IPS-NIHi7 (cell line): ENCODE results near the gene LRPPRC.

Source experiments
- DNase-seq: peaks from one replicate; pipeline ENCODE4 v3.0.0; 2012; ENCODE audit warnings: mixed read lengths; ENCODE audit errors: extremely low spot score

LRPPRC gene

DNA sequence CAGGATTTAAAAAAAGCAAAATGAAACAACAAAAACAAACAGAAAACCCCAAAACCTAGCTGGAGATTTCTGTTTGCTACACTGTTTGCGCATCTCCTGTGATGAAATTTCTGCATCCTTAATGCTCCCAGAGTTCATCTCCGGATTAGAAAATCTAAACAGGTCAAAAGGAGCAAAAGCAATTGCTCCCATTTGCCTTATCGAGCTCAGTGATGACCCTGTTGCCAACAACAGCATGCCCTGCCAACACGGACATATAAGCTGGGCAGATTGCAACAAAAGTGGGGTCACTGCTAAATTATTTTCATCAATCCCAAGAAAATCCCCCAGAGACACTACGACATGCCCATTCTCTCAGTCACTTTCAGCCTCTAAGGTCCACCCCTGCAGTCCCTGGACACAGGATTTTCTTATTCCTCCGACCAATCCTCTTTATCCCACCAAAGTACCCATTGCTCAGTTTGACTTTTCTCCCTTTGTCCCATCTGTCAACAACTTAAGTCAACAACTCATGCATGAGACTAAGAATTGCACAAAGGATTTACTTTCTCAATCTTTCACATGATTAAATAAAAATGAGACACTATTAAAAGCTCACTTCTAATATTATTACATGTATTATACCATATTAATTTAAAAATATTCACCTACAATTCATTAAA, 89.2 kb downstream of the LRPPRC start:
- no peak for DNase-seq

GRCh38 chr2:43905871-43906270, 89.9 kb downstream of the LRPPRC start:
- no peak for DNase-seq

DNA sequence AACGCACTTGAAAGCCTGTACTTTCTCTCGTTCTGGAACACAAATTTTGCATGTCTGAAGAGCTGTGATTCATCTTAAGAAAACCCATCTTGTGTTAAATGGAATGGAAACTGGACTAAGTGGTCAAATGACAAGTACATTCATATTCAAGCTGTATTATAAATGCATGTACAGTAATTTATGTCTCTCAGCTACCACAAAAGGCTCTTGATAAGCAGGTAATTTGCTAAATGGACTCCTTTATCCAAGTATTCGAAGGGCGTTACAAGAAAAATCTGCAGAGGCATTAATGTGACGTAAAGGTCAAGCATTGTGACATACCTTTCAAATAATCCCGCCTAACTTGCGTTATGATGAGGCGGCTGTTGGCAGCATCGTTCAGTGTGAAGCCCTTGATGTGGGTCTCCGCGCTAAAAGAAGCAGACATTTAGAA, 90.4 kb downstream of the LRPPRC start:
- DNase-seq, result no peak

DNA sequence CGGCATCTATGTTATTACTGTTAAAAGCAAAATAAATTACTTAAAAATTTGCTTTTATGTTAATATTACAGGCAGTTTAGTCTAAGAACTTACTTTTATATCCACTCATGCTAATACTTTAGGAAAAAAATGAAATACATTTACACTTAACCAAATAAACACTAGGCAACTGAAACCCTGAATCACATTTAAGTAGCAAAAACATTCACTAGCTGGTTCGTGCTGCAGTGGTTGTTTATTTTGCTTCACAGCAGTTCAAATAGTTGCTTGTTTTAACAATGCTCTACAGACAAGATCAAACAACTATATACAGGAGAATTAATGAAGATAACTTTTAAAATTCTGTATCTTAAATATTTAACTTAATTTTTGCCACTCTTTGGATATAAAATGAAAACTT, 96.2 kb downstream of the LRPPRC start:
- DNase-seq, result no peak

DNA sequence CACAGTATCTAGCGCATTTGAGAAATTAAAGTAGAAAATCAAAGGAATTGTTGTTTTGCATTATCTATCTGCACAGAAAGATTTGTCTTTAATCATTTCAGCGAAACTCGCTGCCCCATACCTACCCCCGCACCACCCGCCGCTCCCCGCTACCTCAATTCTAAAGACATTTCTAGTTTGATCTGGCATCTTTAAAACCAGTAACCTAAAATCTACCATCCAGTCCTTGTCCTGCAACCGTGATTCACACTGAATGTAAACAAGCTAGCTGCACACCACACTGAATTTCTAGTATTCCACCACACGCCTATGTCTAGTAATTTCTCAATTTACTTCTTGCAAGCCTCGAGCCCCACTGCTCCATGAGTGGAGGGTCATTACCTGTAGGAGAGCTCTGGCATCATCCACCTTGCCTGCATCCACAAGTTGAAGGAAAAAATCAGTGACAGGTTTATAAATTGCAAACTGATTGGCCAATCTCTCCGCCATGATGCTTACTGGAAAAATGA, 96.9 kb downstream of the LRPPRC start:
- no peak for DNase-seq

GRCh38 chr2:43898134-43898837, 97.5 kb downstream of the LRPPRC start:
- DNase-seq, result peak; percentile 26

- DNase-seq, result no peak
Observed at GRCh38 chr2:43897492-43897891, 98.3 kb downstream of the LRPPRC start.

GRCh38 chr2:43896906-43897305, 98.9 kb downstream of the LRPPRC start:
- no peak for DNase-seq

DNA sequence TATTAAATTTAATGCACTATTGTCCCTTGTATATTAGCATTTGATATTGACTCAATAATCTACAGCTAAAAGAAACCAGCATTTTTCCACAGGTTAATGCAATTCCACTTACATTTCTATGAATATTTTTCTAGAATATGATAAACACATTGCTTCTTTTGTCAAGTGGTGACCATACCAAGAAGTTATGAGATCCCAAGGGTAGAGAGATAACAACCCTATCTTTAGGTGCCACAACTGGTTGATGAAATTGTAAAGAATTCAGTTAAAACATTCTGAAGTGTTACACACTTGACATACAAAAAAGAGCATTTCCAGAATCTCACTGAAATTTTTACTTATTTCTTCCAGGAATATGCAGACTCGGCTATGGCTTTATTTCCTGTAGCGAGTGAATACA, 101.0 kb downstream of the LRPPRC start:
- DNase-seq, result no peak

DNA sequence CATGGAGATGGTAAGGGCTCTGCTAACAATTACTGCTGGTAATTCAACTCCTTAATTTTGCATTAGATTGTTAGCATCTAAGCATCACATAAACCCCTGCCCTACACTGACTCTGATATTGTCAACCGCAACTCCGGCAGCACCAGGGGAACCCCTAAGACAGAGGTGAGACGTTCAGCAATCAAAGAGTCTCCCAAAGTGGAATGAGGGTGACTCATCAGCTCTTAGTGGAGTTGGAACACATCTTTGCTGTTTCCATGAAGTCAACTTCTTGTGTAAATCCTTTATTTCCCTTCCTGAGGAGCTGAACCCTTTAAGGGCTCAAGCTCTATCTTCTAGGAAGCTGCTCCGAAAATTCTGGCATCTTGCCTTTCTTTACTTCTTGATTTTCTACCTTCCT, 104.9 kb downstream of the LRPPRC start:
- no peak for DNase-seq

DNA sequence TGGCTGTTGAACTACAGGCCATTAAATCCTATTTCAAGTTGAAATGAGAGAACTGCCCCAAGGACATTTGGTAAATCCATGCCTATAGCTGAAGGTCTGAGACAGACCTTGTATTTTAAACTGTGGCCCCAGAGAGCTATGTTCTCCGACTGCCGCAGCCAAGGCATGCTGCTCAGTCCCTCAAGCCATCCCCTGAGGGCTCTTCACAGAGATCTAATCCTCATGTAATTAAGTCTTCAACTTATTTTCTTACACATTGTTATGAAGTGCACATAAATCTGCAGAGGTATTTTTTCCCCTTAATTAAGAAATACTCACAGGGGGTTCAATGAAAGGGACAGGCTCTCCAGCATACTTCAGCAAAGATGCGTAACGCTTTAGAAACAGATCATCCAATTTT, 106.4 kb downstream of the LRPPRC start:
- DNase-seq, result no peak

- DNase-seq, result no peak
Observed at GRCh38 chr2:43887176-43887575, 108.6 kb downstream of the LRPPRC start.

- no peak for DNase-seq
Observed at GRCh38 chr2:43885132-43885632, 110.6 kb downstream of the LRPPRC start.

DNA sequence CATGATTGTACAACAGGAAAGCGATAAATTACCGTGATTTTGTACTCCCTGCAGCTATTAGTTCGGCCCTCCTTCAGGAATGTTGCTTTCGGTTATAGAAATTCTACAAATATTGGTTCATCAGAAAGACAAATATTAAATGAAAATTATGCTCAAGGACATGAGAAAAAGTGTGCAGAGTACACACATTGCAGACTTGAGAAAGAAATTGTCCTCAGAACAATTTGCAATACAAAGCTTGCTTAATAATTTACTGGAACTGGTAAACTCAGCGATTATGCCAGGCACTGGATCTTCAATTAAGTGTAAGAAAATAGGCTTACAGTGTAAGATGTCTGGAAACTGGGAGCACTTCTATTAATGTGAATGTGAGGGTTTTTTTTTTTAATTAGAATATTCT, 111.1 kb downstream of the LRPPRC start:
- no peak for DNase-seq

- DNase-seq, result no peak
Observed at GRCh38 chr2:43882312-43882711, 113.5 kb downstream of the LRPPRC start.

DNA sequence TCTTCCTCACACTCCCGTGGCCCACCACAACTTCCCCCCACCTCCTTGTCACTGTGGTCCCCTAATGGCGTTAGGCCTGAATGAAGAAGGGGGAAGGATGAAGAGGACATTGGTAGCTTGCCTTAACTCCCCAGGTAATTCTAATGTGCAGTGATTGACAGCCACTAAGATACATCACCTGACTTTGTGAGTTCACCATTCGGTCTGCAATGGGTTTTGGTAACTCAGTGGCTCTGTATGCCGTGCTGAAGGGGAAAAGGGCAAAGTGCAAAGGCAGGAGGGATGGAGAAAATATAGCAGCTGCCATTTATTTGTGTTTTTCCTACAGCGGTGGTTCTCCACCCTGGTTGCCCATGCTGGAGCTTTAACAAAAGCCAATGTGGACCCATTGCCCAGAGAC, 114.8 kb downstream of the LRPPRC start:
- no peak for DNase-seq

- DNase-seq, result no peak
Observed at GRCh38 chr2:43880471-43880870, 115.3 kb downstream of the LRPPRC start.

DNA sequence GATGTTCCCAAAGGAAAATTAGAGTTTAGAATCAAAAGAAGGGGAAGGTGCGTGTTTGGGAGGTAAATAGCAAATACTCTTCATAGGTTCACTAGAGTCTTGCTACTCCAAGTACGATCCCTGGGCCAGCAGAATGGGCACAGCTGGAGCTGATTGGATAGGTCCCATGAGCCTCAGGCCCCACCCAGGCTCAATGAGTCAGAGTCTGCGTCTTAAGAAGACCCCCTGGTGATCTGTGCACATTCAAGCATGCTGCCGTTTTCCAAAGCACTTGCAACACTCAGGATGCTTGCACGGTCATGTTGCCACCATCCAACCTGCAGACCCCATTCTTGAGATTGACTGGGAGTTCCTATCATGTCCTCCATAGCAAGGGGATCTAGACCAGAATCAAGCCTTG, 116.5 kb downstream of the LRPPRC start:
- no peak for DNase-seq

- peak; percentile 92 for DNase-seq
Observed at GRCh38 chr2:43877782-43878464, 117.9 kb downstream of the LRPPRC start.

DNA sequence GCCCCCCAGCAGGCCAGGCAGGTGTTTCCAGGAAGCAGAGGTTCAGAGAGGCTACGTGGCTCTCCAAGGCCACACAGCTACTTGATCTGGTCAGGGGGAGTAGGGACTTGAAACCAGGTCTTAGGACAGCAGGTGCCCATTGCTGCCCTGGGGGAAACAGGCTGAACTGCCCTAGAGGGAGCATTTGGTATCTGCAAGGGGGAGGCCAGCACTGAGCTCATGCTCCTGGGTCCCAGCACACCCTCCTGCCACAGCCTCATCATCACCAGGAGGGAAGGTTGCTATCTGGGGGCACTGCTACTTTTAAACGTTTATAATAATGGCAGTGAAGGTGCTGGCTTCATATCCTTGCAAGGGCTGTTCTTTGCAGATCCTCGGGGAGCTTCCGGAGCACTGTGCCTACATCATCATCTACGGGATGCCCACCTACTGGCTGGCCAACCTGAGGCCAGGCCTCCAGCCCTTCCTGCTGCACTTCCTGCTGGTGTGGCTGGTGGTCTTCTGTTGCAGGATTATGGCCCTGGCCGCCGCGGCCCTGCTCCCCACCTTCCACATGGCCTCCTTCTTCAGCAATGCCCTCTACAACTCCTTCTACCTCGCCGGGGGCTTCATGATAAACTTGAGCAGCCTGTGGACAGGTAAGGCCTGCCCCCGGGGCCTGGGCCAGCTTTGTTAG, 120.9 kb downstream of the LRPPRC start:
- no peak for DNase-seq

GRCh38 chr2:43872151-43872550, 123.6 kb downstream of the LRPPRC start:
- DNase-seq, result no peak

DNA sequence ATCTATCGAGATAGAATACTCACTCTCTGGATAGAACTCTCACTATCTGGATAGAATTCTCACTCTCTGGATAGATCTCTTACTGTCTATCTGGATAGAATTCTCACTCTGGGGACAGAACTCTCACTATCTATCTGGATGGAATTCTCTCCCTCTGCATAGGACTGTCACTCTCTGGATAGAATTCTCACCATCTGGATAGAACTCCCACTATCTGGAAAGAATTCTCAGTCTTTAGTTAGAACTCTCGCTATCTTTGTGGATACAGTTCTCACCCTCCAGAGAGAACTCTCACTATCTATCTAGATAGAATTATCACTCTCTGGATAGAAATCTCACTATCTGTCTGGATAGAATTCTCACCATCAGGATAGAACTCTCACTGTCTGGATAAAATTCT, 140.5 kb downstream of the LRPPRC start:
- no peak for DNase-seq
